GM04503 (cell line): Measurements from ENCODE around the gene PTDSS2.

Experiments used
- DNase-seq: peaks from one replicate; pipeline ENCODE4 v3.0.0-alpha.2; 2012; ENCODE audit warnings: low read depth

PTDSS2 gene

DNA sequence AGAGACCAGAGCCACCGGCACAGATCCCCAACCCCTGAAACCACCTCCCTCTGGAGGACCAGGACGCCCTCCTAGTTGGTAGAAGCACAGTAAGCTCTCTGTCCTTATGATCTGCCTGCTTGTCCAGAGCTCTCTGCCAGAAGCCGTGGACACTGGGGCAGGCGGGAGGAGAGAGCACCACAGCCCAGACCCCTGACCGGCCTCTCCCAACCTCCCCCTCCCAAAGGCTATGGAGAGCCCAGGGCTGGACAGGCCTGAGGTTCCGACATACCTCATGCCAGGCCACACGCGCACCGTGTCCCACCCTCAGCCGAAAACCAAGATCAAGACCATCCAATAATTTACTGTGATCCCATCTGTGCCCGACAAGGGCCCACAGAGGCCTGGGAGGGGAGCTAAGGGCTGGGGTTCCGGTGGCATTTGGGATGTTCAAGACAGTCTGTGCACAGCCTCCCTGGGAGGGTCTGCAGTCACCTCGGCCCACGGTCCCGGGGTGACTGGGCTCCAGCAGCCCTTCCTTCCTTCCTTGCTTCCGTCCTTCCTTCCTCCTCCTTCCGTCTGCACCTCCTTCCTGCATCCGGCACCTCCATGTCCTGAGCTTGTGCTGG is 81.9 kb downstream of the PTDSS2 start:
- DNase-seq: no peak

DNA sequence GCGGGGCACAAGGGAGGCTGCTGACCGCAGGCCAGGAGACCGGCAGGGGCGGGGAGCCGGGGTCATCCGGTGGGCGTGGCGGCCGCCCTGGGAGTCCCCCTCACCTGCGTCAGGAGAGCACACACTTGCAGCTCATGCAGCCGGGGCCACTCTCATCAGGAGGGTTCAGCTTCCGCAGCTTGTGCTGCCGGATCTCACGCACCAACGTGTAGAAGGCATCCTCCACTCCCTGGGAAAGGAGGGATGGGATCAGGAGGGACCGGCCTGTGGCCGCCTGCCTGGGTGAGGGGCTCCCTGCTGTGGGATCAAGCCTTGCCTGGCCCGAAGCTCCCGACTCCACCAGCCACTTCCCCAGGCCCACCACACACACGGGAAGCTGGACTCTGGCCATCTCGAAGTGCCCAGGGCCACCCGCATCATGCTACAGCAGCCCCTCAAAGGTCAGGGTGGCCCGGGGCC is 82.5 kb downstream of the PTDSS2 start:
- DNase-seq: no peak

DNA sequence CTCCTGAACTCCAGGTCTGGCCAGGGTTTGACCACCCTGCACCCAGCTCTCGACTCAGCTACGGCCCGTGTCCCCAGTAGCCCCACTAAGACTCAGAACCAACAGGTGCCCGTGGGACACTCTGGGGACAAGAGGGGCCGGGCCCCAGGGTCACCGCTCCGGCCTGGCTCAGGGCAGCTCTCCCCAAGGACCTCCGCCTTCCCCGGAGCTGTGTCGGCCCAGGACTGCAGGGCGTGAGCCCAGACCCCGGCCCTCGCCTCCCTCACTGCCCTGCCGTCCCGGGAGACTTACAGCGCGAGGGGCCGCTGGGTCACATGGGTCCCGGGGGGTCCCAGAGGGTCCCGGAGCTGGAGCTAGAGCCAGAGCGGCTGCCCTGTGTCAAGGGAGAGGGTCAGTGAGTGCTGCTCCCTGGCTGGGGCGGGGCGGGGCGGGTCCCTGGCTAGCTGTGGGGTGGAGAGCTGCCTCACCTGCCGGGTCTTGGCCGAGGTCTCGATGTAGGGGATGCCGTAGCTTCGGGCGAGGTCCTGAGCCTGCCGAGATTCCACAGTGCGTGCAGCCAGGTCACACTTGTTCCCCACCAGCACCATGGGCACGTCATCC is 83.0 kb downstream of the PTDSS2 start:
- DNase-seq: no peak

DNA sequence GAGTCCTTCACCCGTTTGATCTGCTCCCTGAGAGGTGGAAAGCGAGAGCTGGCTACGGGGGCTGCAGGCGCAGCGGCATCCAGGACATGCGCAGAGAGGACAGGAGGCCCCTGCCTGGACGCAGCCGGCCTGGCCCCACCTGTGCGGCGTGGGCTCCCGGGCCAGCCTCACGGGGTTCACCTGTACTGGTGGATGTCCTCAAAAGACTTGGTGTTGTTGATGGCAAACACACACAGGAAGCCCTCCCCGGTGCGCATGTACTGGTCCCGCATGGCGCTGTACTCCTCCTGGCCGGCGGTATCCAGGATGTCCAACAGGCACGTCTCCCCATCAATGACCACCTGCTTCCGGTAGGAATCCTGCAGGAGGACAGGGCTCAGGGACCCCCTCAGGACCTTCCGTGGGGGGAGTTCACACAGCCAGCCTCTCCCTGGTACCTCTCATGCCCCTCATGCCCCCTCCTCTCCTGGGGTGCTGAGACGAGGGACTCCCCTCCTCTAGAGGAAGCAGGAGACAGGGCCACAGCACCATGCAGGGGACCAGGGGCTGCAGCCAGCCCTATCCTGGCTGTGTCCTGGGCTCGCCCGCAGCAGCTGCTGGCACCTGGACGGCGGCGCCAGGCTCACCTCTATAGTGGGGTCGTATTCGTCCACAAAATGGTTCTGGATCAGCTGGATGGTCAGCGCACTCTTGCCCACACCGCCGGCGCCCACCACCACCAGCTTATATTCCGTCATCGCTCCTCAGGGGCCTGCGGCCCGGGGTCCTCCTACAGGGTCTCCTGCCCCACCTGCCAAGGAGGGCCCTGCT is 83.7 kb downstream of the PTDSS2 start:
- no peak for DNase-seq

DNA sequence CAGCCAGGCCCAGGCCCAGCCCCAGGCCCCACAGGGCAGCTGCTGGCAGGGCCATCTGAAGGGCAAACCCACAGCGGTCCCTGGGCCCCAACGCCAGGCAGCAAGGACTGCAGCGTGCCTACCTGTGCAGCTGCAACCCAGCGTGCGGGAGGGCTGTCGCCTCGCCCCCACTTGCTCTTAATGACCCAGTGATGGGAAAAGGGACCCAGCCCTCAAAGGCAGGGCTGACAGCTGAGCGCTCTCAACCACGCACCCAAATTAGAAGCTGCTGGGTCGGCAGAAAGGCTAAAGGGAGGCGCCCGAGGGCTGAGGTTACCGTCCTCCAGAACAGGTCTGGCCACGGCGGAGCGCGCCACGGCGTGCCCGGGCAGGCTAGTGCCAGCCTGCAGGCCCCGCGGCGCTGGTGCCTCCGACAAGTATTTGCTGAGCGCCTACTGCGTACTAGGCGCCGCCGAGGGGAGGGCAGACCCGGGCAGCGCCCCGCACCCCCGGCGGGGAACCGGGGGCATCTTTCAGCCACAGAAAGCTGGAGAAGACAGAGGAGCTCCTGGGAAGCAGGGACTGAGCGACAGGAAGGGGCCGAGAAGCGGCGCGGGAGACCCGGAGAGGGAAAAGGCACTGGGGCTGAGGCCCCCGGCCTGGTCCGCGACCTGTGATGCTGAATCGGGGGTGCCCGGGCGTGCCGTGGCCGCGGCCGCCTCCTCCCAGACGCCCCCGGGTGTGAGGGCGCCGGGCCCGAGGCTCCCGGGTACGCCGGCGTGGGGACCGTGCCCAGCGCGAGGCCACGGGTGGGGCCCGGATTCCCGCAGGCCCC is 84.5 kb downstream of the PTDSS2 start:
- DNase-seq: no peak

DNA sequence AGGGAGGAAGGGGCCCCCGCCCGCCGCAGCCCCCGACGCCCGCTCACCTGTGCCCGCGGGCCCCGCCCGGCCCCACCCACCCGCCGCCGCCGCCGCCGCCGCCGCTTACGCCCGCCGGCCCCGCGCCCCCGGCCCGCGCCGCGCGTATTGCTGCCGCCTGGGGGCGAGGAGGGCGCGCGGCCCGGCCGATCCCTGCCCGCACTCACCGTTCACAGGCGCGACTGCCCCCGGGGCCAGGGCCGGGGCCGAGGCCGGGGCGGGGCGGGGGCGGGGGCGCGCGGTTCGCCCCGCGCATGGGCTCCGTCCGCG is 85.1 kb downstream of the PTDSS2 start:
- DNase-seq: no peak

DNA sequence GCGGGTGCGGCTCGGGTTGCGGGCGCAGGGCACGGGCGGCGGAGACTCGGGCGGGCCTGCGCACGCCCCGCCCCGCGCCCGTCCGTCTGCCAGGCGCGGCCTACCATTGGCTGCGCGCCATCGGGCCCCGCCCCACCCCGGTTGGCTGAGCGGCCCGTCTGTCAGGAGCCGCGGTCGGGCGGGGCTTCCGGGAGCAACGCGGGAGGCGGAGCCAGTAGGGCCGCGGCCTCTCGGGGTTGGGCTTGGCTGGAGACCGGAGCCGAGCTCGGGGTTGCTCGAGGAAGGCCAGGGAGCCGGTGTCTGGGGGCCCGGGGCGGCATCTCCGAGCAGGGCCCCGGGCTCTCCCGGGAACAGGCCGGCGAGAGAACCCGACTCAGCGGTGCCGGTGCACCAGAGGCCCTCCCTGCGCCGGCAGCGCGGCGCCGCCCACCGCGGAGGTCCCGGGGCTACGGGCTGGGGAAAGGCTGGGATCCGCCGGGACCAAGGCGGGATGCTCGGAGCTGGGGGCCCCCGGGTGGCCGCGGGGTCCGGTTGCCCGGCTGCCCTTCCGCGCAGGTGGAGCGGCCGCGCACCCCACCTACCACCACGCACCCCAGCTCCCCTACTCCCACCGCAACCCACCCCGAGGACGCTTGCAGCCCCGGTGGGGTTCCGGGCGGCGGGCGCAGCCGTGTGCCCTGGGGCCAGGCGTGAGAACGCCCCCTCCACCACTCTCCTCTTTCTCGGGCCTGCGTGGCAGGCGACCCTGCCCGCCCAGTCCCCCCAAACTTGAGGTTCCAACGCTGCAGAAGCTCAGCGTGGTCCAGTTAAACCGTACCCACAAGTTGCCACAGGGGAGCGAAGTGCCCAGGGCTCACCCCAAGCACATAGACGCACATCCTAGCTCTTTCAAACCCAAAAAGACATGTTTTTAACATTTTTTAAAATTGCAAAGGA is 85.7 kb downstream of the PTDSS2 start, which contains the start of gene HRAS:
Gene HRAS (minus strand): TSS at position 58 of the 936 bp plus-strand sequence.
- peak; percentile 48 for DNase-seq

DNA sequence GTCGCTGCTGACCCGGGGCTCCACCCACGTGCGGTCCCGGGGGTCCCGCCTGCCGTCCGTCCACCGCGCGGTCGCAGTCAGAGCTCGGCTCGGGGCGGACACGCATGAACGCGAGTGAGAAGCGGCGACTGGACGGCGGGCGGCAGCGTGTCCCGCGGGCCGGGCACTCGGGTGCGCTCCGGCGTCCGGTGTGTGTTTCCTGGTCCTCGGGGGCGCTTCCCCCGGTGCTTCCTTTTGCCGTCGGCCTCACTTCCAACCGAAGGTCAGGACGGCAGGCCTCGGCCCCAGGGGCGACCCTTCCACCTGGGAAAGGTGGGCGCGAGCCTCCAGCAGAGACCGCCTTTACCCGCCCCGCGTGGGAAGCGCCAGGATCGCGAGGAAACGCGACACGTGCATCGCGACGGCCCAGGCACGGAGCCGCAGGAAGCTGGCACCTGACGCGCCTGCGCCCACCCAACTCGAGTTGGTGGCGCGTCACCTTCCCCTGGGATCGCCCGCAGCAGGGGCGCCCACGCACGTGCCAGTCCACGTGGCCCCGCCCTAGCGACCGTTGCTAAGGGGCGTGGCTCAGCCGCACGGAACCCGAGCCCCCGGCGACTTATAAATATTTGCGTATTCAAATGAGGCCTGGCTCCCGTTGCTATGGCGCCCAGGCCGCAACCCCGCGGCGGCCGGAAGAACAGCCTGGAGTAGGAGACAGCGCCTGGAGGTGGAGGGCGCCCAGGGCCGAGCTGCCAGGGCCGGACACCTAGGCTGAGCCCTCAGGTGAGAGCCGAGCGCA is 87.0 kb downstream of the PTDSS2 start, which contains the start of gene LRRC56:
Gene LRRC56 (plus strand): TSS at position 687 of the 781 bp plus-strand sequence. CDS start 3,158 bp downstream, outside the sequence.
- no peak for DNase-seq

DNA sequence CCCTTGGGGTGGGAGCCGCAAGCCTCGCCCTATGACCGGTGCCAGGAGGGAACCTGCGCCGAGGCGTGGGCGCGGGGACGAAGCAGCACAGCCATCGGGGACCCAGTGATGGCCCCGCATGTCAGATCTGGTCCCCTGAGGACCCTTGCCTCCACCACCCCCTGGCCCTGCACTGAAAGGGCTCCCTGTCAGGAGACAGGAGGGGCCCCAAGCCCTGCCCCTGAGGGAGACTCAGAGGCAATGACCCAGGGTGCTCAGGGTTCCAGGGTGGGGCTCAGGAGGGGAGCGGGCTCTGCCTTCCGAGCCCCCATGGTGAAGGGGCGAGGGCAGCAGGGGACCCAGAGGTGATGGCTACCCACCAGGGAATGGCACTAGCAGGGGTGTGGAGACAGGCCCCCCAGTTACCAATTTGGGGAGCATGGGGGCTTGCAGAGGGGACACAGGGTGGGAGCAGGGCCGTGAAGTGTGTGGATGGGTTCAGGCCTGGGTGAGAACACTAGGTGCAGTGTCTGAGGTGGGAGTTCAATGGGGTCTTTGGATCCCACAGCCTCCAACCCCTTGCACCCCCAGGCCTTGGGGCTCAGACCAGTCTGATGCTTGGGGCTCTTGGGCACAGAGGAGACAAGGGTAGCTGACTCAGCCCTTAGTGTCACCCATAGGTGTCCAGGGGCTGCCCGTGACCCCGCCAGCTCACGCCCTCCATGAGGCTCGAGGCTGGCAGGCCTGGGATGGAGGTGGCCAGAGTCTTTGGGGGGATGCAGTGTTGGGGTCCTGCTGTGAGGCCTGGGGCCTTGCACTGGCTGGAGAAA is 87.7 kb downstream of the PTDSS2 start:
- DNase-seq: no peak

DNA sequence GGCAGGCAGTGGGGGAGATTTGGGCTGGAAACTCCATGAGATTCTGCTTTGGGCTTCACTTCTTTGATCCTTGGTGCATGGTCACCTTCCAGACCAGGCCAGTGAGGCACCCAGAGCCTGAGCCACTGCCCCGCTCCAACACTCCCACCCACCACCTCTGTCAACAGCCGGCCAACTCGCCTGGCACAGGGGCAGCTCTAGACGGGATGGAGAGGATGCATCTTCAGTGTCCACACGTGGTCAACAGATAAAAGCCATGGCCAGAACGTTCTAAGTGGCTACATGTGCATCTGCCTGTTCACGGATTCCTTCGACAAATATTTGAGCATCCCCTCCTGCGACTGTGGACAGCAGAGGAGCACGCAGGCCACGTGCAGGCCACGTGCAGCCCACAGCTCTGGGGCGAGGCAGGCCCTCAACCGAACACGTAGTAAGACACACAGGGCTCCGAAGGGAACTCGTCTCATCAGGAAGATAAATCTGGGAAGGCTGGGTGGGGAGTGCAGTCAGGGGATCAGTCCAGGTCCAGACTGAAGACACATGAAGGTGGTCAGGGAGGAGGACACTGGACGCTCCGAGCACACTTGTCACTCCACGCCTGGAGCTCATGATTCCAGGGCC is 88.5 kb downstream of the PTDSS2 start:
- DNase-seq: no peak

DNA sequence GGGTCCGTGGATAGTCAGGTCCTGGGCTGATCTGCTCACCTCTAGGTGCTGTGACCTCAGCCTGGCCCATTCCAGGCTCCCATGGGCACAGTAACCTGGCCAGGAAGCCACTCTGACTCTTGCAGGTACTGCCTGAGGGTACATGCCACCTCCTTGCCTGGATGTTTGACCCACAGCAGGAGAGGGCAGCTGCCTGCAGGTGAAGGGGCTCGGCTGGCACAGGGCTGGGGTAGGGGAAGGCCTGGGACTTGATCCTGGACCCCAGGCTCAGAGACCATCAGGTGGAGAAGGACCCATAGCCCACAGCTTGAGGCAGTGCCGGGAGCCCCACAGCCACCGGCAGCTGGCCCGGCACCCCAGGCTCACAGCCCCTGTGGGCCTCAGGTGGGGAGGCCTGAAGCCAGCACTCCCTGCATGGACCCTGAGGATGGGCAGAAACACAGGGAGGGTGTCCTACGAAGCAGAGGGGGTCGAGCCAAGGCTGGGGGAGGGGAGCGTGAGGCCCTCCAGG is 89.9 kb downstream of the PTDSS2 start:
- DNase-seq: no peak
